GM18870 (cell line): ENCODE data around the gene DISC1.
A peak's percentile ranks its signal among the peaks of the same experiment; 100 is the strongest.
"Not testable (repeated sequence)": the region's sequence is repeated elsewhere in the genome, so short reads cannot be mapped to it uniquely, and the experiment has no call there.

Experiments
- ATAC-seq: cut with Tn5 transposase; IDR thresholded peaks from one replicate; pipeline ENCODE4 v1.9.1; 2021; ENCODE audit warnings: moderate library complexity; ENCODE audit not compliant: unreplicated experiment

Gene DISC1

GRCh38 chr1:231605149-231606100, 21.2 kb upstream of the DISC1 start:
- ATAC-seq, result no peak

DNA sequence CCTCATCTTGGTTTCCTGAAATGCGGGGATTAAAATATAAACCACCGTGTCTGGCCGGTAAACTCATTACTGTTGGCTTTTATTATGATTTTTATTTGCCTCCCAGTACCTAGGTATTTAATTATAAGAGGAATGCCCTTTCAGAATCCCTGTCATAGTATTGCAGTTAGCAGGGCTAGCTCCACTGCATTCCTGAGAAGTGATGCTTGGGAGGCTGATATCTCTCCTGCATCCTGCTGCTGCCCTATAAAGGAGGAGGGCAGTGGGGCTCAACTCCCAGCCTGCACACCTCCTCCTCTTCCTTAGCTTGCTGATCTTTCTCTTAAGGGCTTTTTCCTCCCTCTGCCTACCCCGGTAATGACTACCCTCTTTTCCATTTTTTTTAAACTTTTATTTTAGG, 19.9 kb upstream of the DISC1 start:
- no peak for ATAC-seq

DNA sequence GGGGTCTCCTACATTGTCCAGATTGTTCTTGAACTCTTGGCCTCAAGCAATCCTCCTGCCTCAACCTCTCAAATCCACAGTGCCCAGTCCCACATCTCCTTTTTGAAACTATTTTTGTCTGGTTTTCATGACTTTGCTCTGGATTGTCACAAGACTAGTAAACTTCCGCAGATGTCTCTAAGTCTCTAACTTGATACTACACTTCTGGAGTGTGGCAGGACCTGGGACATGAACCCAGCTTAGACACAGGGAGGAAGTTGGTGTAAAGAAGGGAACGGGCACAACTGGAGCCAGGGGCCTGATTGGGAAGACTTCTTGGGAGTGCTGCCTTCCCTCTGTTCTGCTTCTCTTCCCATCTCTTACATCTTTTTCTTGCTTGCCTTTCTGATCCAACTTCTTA, 16.2 kb upstream of the DISC1 start:
- no peak for ATAC-seq

DNA sequence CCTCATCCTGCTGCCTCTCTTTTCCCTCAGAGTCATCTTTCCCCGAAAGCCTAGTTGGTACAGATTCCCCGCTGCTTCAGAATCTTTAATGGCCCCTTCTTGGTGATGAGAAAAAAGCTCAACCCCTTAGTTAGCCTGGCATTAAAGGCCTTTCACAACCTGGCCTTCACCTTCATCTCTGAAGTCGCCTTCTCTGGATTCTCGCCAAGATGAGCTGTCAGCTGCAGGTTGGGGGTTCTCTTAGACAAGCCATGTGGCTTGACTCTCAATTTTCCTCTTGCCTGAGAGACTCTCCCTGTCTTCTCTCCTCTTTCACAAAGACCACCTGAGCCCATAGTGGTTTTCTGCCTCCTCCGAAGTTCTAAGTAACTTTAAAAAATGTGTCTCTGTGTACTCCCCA, 15.5 kb upstream of the DISC1 start:
- no peak for ATAC-seq

DNA sequence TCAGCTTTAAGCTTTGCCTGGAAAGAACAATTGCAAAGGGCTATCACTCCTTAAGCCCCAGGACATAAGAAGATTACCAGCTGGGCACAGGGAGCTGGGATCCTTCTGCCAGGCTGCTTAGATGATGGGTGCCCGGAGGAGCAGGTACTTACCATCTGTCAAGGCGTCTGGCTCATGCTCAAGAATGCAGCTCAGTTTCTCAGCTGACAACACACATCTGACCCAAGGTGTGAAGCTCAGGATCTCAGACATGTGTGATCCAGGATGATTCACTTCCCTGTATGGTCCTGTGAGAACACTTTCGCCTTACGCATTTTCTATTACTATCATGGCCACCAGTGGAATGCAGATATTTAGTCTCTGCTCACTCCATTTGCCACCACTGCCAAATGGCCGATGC, 14.7 kb upstream of the DISC1 start:
- no peak for ATAC-seq

GRCh38 chr1:231612393-231613089, 14.0 kb upstream of the DISC1 start:
- ATAC-seq, result peak; percentile 94

- no peak for ATAC-seq
These were observed 12.9 kb upstream of the DISC1 start for GRCh38 chr1:231613419-231614349.

DNA sequence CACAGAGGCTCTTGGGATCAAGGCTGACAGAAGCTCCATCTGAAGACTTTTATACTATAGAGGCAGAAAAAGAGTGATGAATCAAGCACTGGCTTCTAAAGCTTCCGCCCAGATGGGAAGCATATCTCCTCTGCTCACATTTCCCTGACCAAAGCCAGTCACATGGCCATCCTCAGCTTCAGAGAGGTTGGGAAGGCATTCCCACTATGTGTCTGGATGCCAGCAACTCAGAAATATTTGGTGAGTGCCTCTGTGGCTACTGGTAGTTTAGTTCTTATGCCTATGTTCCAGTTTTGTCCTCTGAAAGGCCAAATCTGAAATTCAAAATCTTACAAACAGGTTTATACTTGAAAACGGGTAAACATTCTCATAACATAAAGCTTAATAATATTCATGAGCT, 9.9 kb upstream of the DISC1 start:
- no peak for ATAC-seq

- no peak for ATAC-seq
These were observed 7.9 kb upstream of the DISC1 start for GRCh38 chr1:231618609-231619256.

DNA sequence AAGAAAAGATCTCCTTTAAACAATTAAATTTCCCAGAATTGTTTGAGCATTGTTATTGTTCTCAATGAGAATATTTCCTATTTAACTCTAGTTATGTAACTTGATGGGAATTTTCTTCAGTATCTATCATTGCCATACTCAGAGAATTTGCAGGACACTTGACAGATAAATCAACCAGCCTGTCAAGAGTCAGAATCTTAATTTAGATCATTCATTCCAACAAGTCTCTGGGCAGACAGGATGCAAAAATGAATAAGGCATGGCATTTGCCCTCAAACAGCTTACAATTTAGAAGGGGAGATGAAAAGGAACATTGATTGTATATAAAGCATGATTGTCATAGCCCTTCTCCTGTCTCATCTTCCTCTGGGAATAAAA, 7.3 kb upstream of the DISC1 start:
- no peak for ATAC-seq

- not testable (repeated sequence) for ATAC-seq
These were observed 1.5 kb upstream of the DISC1 start for GRCh38 chr1:231625042-231625441.

DNA sequence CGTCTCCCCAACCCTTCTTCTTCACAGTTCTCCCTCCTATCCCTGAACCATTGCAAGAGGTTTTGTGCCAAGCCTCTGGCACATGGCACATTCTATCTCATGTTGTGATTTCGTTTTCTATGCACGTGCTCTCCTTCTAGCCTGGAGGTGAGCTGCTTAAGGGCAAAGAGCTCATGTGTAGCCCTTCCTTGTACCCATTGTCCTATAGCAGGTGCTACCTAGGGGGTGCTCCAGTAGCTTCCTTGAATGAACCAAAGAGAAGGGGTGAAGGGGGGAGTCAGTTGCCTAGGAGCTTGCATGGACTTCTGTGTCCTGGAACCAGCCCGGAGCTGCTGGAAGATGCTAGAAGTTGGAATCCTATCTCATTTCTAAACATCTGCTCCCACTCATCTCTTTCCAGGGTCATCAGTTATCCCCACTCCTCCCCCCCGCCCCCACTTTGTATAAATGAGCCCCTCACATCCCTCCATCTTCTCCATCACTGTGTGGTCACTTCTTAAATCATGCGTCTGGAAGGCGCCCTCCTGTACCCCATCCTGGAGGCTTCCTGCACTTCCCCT, 535 bp upstream of the DISC1 start:
- no peak for ATAC-seq

GRCh38 chr1:231626951-231627614, 493 bp downstream of the DISC1 start:
- ATAC-seq, result peak; percentile 36

- ATAC-seq, result no peak
These were observed 1.8 kb downstream of the DISC1 start for GRCh38 chr1:231628207-231628876.

DNA sequence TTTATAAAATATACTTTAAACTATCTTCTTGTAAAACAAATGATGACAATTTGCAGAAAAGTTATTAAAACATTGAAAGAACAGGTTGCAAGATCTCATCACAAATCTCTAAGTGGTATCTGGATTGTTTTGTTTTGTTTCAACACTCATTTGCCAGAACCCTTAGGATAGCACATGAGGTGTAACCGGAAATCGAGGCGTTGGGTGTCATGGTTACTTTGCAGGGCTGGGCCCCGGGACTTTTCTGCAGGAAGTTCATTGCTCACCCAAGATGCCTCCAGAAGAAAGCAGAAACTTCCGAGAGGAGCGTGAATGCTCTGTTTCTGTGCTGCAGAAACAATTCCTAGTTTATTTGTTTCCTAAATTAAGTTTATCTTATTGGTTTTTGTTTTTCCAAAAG, 2.5 kb downstream of the DISC1 start:
- ATAC-seq, result no peak

DNA sequence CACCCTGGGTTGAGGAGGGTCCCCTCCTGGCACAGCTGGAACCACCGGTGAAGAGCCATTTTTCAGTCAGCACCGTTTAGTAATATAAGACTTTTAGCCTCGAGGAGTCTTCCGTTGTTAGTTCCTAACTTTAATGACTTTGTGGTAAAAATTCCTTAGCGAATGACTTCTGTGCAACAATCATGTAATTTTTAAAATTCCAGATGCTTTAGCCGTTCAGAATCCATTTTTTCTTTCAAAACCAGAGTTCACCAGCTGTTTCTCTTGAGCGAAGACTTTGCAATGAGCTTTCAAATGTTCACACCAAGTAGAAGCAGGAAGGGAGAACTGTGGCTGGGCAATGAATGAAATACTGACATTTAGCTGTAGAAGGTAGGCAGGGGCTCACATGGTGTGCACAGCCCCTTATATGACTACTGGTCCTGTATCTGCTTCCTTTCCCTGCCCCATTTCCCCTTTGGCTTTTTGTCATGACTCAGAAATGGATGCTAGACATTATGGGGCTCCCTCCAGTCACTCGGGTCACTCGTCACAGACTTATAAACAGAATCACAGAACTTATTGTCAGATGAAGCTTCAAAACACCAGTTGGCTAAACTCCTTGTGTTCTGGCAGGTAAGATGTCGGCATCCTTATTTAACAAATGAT, 4.1 kb downstream of the DISC1 start:
- no peak for ATAC-seq

- ATAC-seq, result no peak
These were observed 5.1 kb downstream of the DISC1 start for GRCh38 chr1:231631717-231632116.

DNA sequence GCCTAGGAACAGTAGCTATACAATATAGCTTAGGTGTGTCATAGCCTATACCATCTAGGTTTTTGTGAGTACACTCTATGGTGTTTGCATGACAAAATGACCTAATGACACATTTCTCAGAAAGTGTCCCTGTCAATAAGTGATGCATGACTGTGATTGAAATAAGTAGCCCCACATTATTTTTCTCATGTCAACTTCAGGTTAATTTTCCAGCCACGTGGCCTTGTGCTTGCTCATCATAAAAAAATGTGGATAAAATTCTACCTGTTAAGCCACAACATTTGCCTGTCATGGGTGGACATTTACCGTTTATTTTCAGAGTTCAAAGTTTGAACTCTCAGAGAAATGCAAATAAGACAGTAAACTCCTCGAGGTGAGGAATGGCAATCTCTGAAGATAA, 5.5 kb downstream of the DISC1 start:
- ATAC-seq, result no peak
